Activated CD4-positive, alpha-beta T cell treated with anti-CD3 and anti-CD28 coated beads, Interleukin-10, Interleukin-2, amounts not matched to agents 100 ng/mL and 50 ng/mL, durations not matched to agents 16 hours and 8 hours (primary cell): Measurements from ENCODE around the gene GABRG3.

Source experiments
- DNase-seq: peaks from one replicate; pipeline ENCODE4 v3.0.0-alpha.2; 2020

The GABRG3 gene

GRCh38 chr15:27254801-27255200, 283.8 kb downstream of the GABRG3 start:
- DNase-seq, result no peak

GRCh38 chr15:27256446-27256845, 285.5 kb downstream of the GABRG3 start:
- no peak for DNase-seq

GRCh38 chr15:27258287-27258686, 287.3 kb downstream of the GABRG3 start:
- no peak for DNase-seq

GRCh38 chr15:27260523-27260922, 289.5 kb downstream of the GABRG3 start:
- no peak for DNase-seq

GRCh38 chr15:27268923-27269322, 297.9 kb downstream of the GABRG3 start:
- no peak for DNase-seq

GRCh38 chr15:27271258-27271657, 300.3 kb downstream of the GABRG3 start:
- DNase-seq, result no peak

GRCh38 chr15:27272427-27272826, 301.4 kb downstream of the GABRG3 start:
- no peak for DNase-seq

GRCh38 chr15:27273506-27273905, 302.5 kb downstream of the GABRG3 start:
- DNase-seq, result no peak

- no peak for DNase-seq
Measured at GRCh38 chr15:27278761-27279160, 307.8 kb downstream of the GABRG3 start.

GRCh38 chr15:27292641-27293040, 321.7 kb downstream of the GABRG3 start:
- no peak for DNase-seq

- no peak for DNase-seq
Measured at GRCh38 chr15:27293607-27294006, 322.6 kb downstream of the GABRG3 start.

- no peak for DNase-seq
Measured at GRCh38 chr15:27317736-27318135, 346.8 kb downstream of the GABRG3 start.

GRCh38 chr15:27323801-27324200, 352.8 kb downstream of the GABRG3 start:
- no peak for DNase-seq

GRCh38 chr15:27324886-27325615, 354.1 kb downstream of the GABRG3 start:
- DNase-seq, result no peak

- no peak for DNase-seq
Measured at GRCh38 chr15:27327467-27328025, 356.6 kb downstream of the GABRG3 start.

GRCh38 chr15:27328186-27328585, 357.2 kb downstream of the GABRG3 start:
- DNase-seq, result no peak

- DNase-seq, result no peak
Measured at GRCh38 chr15:27328608-27329007, 357.6 kb downstream of the GABRG3 start.

- DNase-seq, result no peak
Measured at GRCh38 chr15:27330326-27330725, 359.3 kb downstream of the GABRG3 start.

- DNase-seq, result no peak
Measured at GRCh38 chr15:27336676-27337075, 365.7 kb downstream of the GABRG3 start.

- no peak for DNase-seq
Measured at GRCh38 chr15:27339138-27339537, 368.2 kb downstream of the GABRG3 start.

- DNase-seq, result no peak
Measured at GRCh38 chr15:27341780-27342343, 370.9 kb downstream of the GABRG3 start.

GRCh38 chr15:27342991-27343390, 372.0 kb downstream of the GABRG3 start:
- no peak for DNase-seq

- no peak for DNase-seq
Measured at GRCh38 chr15:27352136-27352535, 381.2 kb downstream of the GABRG3 start.

GRCh38 chr15:27353856-27354255, 382.9 kb downstream of the GABRG3 start:
- no peak for DNase-seq
